GM18858 (cell line): ENCODE measurements around the gene PPP4R1.

Source experiments
- ATAC-seq: cut with Tn5 transposase; IDR thresholded peaks from one replicate; pipeline ENCODE4 v1.9.1; 2021; ENCODE audit not compliant: unreplicated experiment

The PPP4R1 gene

DNA sequence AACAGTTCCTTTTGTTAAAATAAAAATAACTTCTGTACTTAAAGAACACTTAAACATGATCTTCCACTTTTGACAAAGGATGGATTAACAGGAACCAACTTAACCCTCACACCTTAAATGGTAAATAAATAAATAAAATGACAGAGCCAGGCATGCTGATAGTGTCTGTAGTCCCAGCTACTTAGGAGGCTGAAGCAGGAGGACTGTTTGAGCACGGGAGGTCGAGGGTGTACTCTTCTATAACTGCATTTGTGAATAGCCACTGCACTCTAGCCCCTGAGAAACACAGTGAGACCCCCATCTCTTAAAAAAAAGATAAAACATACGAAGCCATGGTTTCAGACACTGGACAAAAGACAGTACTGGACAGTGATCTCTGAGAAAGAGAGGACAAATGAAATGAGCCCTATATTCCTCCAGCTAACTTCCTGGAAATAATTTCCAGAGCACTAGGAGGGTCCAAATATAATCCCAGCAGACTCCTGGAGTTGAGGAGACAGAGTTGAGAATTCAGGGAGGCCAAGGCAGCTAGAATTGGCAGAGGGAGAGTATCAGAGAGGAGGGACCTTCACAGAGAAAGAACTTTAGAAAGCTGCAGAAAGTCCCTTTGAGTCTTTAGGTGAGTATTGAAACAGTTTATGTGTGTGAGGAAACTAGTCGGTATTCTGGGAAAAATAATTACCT lies 17.4 kb downstream of the PPP4R1 start:
- no peak for ATAC-seq

DNA sequence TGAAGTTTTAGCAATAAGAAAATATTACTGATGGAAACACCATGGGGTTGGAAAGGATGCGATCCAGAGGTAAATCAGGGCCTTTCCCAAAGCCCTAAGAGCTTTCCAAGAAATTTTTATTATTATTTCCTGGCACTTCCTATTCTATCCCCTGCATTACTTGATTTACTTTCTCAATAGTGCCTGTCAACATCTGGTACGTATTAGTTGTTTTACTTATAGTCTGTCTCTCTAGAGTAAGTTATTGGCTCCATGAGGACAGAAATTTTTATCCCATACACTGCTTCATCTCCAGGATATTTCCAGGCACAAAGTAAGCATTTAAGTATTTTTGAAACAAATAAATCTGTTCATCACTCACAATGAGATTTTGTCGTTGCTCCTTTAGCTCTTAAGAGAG lies 18.1 kb downstream of the PPP4R1 start:
- no peak for ATAC-seq

- ATAC-seq = peak; percentile 79
Observed at GRCh38 chr18:9594823-9595596, 19.3 kb downstream of the PPP4R1 start.

DNA sequence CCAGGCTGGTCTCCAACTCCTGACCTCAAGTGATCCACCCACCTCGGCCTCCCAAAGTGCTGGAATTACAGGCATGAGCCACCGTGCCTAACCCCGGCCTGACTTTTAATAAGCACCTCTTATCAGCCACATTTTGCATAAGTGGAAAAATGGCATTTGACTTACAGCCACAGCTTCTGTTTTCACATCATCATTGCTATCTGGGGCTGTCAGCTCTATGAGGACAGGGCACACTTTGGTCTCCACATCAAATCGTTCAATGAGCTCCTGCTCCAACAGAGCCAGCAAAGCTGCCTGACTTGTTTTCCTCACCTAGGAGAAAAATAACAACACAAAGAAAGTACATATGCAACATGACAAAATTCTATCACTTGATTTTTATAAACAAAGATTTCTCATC lies 26.4 kb downstream of the PPP4R1 start:
- no peak for ATAC-seq

GRCh38 chr18:9586814-9587213 lies 27.5 kb downstream of the PPP4R1 start:
- no peak for ATAC-seq

DNA sequence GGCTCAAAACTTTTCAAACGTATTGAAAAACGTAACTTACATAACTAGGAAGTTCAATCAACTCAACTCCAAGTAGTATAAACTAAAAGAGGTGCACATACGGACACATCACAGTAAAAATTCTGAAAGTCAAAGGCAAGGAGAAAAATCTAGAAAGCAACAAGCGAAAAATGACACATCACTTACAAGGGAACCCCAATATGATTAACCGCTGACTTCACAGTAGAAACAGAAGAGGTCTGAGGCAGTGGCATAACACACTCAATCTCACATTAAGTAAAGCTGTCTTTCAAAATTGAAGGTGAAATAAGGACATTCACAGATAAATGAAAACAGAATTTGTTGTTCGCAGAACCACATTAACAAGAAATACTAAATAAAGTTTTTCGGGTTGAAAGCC lies 32.7 kb downstream of the PPP4R1 start:
- ATAC-seq = no peak

DNA sequence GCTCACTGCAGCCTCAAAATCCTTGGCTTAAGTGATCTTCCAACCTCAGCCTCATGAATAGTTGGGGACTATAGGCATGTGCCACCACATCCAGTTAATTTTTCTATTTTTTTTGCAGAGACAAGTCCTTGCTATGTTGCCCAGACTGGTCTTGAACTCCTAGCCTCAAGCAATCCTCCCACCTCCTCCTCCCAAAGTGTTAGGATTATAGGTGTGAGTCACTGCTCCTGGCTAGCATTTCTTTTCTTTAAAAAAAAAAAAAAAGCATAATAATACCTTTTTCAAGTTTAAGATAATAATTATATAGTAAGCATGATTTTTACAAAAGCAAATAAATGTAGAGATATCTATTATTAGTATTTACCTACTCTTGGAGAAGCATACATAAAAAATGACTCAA lies 36.1 kb downstream of the PPP4R1 start:
- ATAC-seq = no peak

GRCh38 chr18:9577361-9577760 lies 37.0 kb downstream of the PPP4R1 start:
- ATAC-seq = no peak

- no peak for ATAC-seq
Observed at GRCh38 chr18:9575558-9575957, 38.8 kb downstream of the PPP4R1 start.

DNA sequence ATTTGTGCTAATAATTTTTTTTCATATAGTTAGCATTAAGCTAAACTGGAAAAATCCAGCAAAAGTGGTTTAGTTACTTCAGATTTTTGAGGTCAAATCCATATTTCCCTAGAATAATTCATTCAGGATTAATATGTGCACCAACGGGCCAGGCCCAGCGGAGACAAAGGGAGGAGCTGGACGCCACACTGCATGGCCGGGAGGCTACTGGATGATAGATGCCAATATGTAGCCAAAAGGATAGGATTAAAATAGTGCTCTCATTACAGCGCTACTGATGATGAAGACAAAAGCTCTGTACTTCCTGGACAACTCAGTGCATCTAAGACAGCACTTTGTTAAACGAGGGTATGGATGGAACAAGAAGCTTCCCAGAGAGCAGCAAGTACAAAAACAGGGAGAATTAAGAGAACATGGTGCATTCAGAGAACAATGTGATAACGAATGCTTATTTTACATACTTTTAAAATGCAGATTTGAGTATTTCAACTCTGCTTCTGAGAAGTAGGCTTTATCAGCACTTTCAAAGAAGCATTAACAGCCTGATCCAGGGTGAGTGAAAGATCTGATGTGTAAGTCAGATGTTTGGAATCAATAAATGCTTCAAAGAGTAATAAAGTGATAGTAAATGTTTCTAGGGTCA lies 39.8 kb downstream of the PPP4R1 start:
- ATAC-seq = no peak

DNA sequence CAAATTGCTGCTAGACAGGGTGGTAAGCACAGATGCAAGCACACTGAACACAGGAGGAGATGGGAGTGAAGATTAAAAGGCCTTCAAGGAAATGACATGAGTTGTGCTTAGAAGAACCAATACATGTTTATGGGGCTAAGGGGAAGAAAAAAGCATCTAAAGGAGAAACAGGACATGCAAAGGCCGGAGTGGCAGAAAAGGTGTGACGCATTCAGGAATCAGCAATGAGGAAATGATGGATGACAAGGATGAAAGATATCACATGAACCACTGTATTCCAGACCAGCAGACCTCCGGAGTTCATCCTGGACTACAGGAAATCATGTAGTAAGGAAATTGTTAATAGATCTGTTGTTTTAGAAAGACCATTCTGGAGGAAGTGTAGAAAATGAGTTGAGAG lies 42.8 kb downstream of the PPP4R1 start:
- no peak for ATAC-seq

- no peak for ATAC-seq
Observed at GRCh38 chr18:9570255-9570654, 44.1 kb downstream of the PPP4R1 start.

DNA sequence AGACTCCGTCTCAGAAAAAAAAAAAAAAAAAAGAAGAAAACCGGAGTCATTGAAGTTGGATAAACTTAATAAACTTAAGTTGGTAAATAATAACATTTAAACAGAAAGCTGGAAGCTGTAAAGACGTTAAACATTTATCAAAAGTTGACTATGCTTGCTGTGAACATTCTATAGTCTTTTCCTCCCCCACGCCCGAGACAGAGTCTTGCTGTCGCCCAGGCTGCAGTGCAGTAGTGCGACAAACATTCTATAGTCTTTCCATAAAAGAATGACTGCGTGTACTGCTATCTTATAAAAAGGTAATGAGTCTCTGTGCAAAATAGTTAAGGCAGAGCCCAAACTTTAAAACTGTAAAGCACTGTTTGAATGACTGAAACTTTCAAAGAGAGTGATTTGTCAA lies 45.2 kb downstream of the PPP4R1 start:
- ATAC-seq = no peak

GRCh38 chr18:9568186-9568585 lies 46.2 kb downstream of the PPP4R1 start:
- no peak for ATAC-seq

DNA sequence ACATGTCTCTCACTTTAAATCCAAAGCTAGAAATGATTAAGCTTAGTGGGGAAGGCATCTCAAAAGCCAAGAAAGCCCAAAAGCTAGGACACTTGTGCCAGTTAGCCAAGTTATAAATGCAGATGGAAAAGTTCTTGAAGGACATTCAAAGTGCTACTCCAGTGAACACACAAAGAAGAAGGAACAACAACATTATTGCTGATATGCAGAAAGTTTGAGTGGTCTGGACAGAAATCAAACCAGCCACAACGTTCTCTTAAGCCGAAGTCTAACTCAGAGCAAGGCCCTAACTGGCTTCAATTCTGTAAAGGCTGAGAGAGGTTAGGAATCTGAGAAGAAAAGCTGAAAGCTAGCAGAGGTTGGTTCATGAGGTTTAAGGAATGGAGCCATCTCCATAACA lies 49.0 kb downstream of the PPP4R1 start:
- no peak for ATAC-seq

GRCh38 chr18:9563331-9563730 lies 51.0 kb downstream of the PPP4R1 start:
- no peak for ATAC-seq

DNA sequence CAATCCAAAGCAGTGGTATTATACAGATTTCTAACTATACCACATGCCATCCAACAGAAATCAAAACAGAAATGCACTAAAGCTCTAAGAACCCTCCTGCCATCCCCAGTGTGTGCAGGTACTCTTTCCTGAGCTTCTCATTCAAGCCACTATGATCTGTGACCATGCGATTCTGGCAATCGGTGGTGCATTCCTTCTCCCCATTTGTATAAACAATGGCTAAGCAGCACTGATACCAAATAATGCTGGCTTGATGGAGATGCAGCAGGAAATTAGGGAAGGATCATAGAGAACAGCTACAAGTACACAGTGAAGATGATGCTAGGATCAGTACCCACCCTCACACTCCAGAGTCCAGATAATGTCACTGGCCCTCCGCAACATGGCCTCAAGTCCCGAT lies 51.8 kb downstream of the PPP4R1 start:
- no peak for ATAC-seq

- no peak for ATAC-seq
Observed at GRCh38 chr18:9561759-9562158, 52.6 kb downstream of the PPP4R1 start.

DNA sequence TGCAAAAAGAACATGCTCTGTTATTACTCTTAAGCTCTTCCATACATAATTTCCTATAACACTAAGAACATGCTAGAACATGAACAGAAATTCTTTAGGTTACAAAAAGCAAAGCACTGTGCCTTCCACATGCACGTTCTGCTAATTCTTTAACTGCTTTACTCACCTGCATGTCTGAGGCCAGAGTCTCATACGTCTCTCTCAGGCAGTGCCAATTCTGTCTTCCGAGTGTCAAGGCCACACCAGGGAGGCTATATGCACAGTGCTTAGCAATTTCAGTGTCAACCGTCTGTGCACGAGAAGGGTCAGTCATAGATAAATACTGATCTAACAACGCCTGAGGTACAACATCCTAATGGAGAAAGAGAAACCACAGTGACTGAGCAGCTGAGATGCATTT lies 55.1 kb downstream of the PPP4R1 start:
- no peak for ATAC-seq

DNA sequence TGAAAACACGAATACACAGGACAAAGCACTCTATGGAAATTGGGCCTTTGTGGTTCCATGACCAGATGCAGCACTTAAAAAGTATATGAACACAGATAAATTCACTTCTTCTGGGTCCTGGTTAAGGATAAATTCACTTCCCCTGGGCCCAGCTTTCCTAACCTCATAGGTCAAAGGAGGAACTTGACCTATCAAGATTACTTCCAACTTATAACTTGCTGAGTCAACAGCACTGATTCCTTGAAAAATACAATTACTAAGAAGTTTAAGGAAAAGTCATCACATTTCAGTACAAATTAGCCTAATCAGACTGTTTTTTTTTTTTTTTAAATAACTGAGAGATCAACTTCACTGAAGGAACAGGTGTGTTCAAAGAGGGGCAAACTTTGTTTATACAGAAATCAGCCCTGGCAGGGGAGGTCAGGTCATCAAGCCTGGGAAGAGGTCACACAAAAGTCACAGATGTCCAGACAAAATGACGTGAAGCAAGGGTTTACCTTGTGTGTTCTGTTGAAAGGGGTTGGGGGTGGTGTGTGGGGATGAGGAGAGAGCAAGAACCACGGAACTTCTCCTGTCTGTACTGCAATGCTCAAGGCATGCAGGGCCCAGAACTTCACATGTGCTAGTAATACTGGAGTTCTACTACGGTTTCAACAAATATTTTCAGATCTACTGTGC lies 55.8 kb downstream of the PPP4R1 start:
- ATAC-seq = no peak

DNA sequence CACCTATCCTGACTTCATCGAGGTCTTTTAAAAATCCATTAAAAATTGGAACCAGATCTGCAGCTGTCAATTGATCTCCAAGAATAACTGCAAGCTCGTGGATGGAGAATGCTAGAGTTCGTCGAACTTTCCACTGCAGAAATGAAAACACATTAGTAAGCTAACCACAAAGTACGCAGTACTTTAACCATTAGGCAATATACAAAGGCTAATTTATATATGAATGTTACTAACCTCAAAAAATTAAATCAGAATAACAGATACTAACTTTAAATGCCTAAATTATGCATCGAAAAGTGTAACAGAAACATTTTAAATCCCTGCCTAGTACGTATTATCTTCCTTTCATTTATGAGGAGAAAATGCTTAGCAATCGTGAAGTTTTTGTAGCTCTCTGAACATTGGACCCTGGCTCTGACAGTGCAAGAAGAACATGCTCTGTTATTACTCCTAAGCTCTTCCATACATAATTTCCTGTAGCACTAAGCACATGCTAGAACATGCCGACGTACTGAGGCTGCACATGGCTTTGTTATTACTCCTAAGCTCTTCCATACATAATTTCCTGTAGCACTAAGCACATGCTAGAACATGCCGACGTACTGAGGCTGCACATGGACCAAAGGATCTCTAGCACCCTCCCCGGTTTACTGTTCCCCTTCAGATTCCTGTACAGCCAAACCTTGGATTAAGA lies 57.0 kb downstream of the PPP4R1 start:
- no peak for ATAC-seq
